ENCODE results near the gene PIK3C2G.

Gene PIK3C2G

DNA sequence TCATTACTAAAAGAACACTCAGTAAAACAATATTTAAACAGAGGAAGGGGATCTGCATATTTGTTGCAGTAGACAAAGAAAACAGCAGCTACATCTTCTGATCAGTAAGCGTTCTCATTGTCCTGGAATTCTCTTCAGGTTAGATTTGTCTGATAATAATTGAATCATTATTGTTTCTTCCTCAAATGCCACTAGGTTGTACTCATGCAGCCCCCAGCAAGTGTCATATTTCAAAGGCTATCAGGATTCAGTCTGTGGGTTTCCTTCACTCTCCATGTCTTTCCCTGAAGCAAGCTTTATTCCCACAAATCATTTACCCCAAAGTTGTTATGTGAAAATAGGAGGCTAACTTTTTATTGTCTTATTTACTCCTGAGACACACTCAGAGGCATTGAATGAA lies 14.7 kb downstream of the PIK3C2G start:
- DNase-seq: peak; percentile 12

DNA sequence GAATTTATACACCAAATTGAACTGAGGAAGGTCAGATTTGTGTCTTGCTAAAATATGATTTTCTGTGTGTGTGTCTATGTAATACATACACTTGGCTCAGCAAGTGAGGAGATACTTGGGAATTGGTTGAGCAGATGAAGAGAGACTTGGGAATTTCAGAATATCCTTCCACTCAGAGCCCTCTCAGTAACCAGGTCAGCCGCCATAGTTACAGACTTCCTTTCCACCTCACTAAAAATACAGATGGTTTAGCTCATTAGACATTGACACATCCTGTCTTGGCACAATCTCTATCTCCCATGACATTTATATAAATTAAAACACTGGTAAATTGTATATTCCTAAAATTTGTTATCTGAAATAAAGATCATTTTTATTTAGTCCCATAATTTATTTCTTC lies 15.9 kb downstream of the PIK3C2G start:
- no peak for DNase-seq

DNA sequence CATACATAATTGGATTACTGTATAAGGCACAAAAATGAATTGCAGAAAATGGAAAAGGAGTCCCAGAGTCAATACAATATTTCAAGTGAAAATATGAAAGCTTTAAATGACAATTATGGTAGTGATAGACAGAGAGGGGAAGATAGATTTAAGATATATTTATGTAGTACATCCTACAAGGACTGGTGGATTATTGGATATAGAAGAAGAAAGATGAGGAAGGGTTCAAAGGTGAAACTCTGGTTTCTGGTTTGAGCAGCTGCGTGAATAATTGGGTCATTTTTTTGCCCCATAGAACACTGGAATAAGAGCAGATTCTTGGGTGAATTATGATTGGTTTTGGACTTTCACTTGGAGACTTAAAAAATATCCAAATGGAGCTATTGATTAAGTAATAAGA lies 19.4 kb downstream of the PIK3C2G start:
- DNase-seq: no peak

GRCh38 chr12:18281941-18282340 lies 20.6 kb downstream of the PIK3C2G start:
- no peak for DNase-seq

GRCh38 chr12:18283831-18284230 lies 22.5 kb downstream of the PIK3C2G start:
- no peak for DNase-seq

DNA sequence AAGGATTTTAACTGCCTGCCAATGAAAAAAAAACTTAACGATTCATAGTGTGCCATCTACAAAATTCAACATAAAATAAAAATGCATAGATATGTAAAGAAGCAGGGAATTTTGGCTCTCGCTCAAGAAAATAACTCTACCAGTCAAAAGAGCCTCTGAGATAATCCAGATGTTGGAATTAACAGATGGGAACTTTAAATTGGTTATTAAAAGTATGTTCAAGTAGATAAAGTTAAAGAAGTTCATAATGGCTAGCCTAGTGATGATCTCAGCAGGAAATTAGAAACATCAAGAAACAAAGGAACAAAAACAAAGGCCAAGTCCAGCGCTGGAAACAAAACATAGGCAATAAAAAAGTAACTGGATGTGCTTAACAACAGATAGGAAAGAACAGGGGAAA lies 23.1 kb downstream of the PIK3C2G start:
- no peak for DNase-seq

DNA sequence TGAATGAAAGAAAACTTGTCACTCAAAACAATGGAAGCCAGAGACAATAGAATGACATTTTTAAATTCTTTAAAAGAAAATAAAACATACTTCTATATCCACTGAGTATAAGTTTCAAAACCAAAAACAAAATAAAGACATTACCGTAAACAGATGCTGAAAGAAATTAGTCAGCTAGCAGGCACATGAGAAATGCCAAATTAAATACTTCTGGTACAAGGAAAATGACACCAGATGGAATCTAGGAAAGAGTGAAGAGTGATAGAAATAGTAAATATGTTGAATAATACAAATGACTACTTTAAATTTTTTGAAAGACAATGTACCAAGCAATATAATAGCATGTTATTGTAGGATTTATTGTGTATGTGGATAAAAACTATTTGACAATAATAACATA lies 23.8 kb downstream of the PIK3C2G start:
- DNase-seq: no peak

GRCh38 chr12:18290386-18290785 lies 29.1 kb downstream of the PIK3C2G start:
- no peak for DNase-seq

GRCh38 chr12:18294889-18295288 lies 33.6 kb downstream of the PIK3C2G start:
- DNase-seq: no peak

DNA sequence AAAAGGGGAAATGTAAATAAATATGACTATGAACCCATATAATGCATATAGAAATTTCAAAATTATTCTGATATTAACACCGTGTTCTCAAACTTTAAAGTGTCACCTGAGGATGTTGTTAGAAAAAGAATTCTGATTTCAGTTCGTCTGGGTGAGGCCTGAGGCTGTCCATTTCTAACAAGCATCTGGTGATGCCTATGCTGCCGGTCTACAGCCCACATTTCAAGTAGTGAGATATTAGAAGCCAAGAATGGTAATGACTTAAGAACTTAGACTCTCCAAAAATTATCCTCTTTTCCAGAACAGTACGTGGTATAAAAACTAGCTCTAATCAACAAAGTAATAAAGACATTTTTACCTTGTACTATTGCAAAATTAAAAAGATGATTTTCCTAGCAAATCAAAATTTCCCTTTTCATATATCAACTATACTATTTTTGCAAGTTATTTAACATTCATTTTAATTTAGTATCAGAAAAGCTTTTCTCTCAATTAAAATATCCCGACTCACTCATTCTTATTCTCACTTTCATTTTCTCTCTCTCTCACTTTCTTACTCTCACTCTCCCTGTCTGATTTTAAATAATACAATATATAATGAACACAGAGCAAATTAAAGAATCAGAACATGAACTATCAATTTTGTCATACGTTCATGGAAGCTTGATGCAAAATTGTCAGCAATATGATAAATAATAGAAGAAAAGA lies 35.0 kb downstream of the PIK3C2G start:
- peak; percentile 21 for DNase-seq

- DNase-seq: peak; percentile 16
Observed at GRCh38 chr12:18296909-18297280, 35.6 kb downstream of the PIK3C2G start.

DNA sequence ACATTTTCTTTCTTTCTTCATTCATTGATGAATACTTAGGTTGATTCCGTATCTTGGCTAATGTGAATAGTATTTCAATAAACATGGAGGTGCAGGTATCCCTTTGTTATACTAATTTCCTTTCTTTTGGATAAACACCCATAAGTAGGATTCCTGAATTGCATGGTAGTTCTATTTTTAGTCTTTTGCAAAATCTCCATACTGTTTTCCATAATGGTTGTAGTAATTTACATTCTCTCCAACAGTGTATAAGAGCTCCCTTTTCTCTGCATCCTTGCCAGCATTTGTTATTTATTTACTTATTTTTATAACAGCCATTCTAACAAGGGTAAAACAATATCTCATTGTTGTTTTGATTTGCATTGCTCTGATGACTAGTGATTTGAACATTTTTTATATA lies 36.6 kb downstream of the PIK3C2G start:
- DNase-seq: no peak

DNA sequence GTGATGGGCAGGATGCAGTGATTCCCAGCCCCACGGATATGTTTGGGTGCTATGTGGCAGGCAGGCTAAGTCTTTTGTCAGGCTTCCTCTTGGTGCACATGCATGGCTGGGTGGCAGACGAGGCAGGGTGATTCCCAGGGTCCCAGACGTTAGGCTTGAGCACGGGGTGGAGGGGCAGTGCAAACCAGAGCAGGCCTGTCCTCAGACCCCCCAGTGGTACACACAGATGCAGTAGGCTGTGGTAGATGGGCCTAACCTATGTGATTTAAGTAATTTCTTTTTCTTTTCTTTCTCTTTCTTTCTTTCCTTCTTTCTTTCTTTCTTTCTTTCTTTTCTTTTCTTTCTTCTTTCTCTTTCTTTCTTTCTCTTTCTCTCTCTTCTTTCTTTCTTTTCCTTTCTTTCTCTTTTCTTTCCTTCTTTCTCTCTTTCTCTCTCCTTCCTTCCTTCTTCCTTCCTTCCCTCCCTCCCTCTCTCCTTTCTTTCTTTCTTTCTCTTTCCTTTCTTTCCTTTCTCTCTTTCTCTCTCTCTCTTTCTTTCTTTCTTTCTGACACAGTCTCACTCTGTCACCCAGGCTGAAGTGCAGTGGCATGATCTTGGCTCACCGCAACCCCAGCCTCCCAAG lies 41.6 kb downstream of the PIK3C2G start:
- no peak for DNase-seq

DNA sequence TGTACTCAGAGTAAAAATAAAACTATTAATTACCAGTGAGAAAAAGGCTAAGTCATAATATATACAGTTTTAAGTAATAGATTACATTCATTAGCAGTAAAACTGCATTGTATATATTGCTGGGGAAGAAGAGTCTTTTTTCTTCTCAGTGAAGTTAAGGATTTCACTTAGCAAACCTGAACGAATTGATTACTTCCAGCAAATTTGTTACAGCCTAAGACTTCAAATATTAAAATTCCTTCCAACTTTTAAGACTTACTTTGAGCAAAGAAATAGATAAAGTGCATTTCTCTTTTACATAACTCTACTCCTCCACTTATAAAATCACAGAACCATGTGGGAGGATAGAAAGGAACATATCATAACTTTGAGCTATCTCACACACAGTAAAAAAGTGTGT lies 43.3 kb downstream of the PIK3C2G start:
- no peak for DNase-seq

- no peak for DNase-seq
Observed at GRCh38 chr12:18306311-18306710, 45.0 kb downstream of the PIK3C2G start.

DNA sequence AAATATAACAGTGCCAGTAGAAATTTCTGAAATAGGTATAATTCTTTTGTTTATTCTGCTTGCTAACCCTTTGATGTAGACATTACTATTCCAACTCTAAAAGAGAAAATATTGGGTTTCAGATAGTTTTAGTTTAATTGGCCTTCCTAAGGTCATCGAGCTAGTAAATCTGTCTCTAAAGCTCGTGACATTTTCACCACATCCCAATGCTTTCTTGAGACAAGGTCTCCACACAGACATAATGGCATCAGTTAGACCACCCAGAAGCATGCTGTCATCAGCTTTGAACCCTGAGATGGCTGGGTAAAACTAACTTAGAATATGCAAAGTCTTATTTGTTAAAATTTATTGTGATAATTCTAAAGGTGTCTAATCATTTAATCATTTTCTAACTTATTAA lies 52.0 kb downstream of the PIK3C2G start:
- no peak for DNase-seq

DNA sequence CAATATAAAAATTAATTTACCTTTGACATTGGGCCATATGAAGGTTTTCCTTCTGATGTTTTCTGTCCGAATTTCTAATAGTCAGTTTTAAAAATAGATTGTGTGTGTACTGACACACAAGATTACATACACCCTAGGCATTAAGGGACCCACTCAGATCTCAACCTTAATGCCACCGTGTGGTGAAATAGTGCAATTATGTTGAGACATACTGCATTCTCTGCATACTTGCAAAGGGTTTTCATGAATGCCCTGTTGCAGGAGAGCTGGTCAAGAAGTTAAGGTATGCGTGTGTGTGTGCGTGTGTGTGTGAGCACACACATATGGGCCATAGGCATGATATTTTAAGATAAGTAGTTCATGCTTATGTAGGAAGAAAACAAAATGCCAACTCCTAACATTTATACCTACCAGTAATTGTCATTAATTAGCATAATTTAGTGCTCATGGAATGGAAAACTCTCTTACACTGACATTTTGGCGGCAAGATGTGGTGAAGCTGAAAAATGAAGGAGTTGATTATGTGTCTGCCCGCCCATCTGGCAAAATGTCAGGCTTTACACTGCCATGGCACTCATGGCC lies 58.8 kb downstream of the PIK3C2G start:
- peak; percentile 78 for DNase-seq

DNA sequence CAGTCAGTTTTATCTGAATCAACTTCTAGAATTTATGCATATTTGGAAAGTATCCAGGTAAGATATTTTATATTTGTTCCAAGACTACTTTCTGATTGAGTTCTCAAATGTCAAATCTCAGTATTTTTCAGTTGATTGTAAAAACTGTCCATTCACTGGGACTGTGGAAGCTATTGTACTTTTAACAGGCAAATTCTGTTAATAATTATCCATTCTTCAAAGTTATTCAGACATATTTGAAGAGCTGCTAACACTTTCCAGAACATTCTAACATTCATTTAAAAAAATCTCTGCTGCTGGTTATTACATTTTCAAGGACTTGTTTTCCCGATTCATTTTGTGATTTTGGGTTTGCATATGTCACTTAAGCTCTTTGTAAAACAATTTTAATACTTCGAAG lies 59.7 kb downstream of the PIK3C2G start:
- DNase-seq: no peak

GRCh38 chr12:18323159-18323558 lies 61.8 kb downstream of the PIK3C2G start:
- DNase-seq: peak; percentile 63

GRCh38 chr12:18327036-18327435 lies 65.7 kb downstream of the PIK3C2G start:
- no peak for DNase-seq

DNA sequence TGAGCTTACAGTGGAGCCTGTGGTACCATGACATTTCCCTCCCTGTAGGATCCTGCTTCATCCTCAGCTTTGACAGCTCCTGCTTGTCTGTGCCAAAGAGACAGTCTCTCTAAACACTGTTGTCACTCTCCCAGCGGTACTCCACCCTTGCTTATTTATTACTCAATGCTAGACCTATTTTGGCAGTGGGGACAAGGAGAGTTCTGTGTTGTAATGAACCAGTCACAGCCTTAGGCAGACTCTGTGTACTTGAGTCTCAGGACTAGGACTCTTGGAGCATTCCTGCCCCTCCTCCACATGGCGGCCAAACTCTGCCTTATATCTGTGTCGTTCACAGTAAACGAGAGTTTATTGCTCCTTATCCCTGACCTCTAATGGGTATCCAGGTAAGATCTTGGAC lies 70.9 kb downstream of the PIK3C2G start:
- no peak for DNase-seq

DNA sequence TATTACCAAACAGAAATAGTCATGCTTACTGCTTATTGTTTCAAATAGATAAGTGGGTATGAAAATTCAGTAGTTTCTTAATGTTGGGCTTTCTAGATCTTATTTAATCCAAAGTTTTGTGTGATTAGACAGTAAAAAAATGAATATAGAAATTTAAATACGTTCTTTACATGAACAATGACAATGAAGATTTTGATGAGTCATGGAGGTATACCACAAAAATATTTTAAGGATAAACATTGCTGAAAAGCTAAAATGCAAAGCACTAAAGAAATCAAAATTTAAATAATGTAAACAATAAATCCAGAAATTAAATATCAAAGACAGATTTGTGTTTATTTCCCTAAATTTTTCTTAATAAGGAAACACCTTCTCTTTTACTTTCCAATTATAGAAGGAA lies 78.3 kb downstream of the PIK3C2G start:
- DNase-seq: no peak

DNA sequence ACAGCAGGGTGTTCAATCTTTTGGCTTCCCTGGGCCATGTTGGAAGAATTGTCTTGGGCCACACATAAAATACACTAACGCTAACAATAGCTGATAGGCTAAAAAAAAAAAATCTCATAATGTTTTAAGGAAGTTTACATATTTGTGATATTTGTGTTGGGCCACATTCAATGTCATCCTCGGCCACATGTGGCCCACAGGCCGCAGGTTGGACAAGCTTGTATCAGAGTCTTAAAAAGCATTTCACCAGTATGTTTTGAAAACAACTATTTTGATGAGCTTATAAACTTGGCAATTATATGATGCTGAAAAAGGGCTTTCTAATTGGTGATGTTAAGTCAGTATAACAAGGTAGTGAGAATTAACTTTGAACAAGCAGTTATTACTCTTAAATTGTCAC lies 78.9 kb downstream of the PIK3C2G start:
- DNase-seq: no peak

GRCh38 chr12:18340786-18341185 lies 79.5 kb downstream of the PIK3C2G start:
- no peak for DNase-seq

GRCh38 chr12:18343708-18344107 lies 82.4 kb downstream of the PIK3C2G start:
- no peak for DNase-seq

All from HCEC 1CT (cell line).